HepG2 (cell line): ENCODE results near the gene TKFC. TPM values are rescaled to one million over a fixed set of nuclear protein-coding genes. Genes with fewer than 3 reads are reported as not detected.

Experiments used
- ARID4A ChIP-seq: sonication (generic); formaldehyde crosslinking; IDR thresholded peaks from 2 replicates; pipeline ENCODE4 v1.5.0; 2020; ENCODE audit warnings: mild to moderate bottlenecking, missing genetic modification reagents, borderline replicate concordance
- CBX5 ChIP-seq: sonication (generic); formaldehyde crosslinking; IDR thresholded peaks from 2 replicates; pipeline ENCODE4 v1.4.0; 2020; ENCODE audit warnings: missing genetic modification reagents, borderline replicate concordance
- CC2D1A ChIP-seq: sonication (generic); formaldehyde crosslinking; IDR thresholded peaks from 2 replicates; pipeline ENCODE4 v1.8.1; 2023; ENCODE audit warnings: mild to moderate bottlenecking, missing genetic modification reagents
- CHCHD3 ChIP-seq: sonication (generic); formaldehyde crosslinking; IDR thresholded peaks from 2 replicates; pipeline ENCODE4 v1.8.0; 2022; ENCODE audit warnings: mild to moderate bottlenecking, missing genetic modification reagents, moderate library complexity
- HBP1 ChIP-seq: IDR thresholded peaks from 2 replicates; pipeline ENCODE4 v1.6.1; 2016; ENCODE audit warnings: low read depth, control low read depth
- HNRNPK ChIP-seq: fragments of 200-400 bp; formaldehyde crosslinking; IDR thresholded peaks from 2 replicates; pipeline ENCODE4 v1.6.1; 2018; ENCODE audit warnings: low read length, low read depth, moderate library complexity, mild to moderate bottlenecking; ENCODE audit not compliant: poor library complexity, severe bottlenecking
- REL ChIP-seq: sonication (generic); formaldehyde crosslinking; conservative IDR thresholded peaks from 2 replicates; pipeline ENCODE4 v1.8.0; 2022; ENCODE audit warnings: mild to moderate bottlenecking, missing genetic modification reagents, moderate library complexity
- RNF2 ChIP-seq: fragments of 450-650 bp; conservative IDR thresholded peaks from 2 replicates; pipeline ENCODE4 v1.6.1; 2016; ENCODE audit warnings: low read depth
- TARDBP ChIP-seq: sonication (generic); formaldehyde crosslinking; IDR thresholded peaks from 2 replicates; pipeline ENCODE4 v1.8.0; 2022; ENCODE audit warnings: mild to moderate bottlenecking, missing genetic modification reagents
- TIGD3 ChIP-seq: sonication (generic); formaldehyde crosslinking; IDR thresholded peaks from 2 replicates; pipeline ENCODE4 v1.5.1; 2020; ENCODE audit warnings: mild to moderate bottlenecking, missing genetic modification reagents, borderline replicate concordance
- ZNF143 ChIP-seq: sonication (generic); formaldehyde crosslinking; IDR thresholded peaks from 2 replicates; pipeline ENCODE4 v1.4.0; 2020; ENCODE audit warnings: missing genetic modification reagents
- ZNF510 ChIP-seq: sonication (generic); formaldehyde crosslinking; IDR thresholded peaks from 2 replicates; pipeline ENCODE4 v1.4.0; 2020; ENCODE audit warnings: low read depth, mild to moderate bottlenecking, missing genetic modification reagents
- ZNF569 ChIP-seq: sonication (generic); formaldehyde crosslinking; IDR thresholded peaks from 2 replicates; pipeline ENCODE4 v1.5.0; 2020; ENCODE audit warnings: mild to moderate bottlenecking, missing genetic modification reagents, moderate library complexity, borderline replicate concordance
- ZNF629 ChIP-seq: sonication (generic); formaldehyde crosslinking; conservative IDR thresholded peaks from 2 replicates; pipeline ENCODE4 v1.5.0; 2020; ENCODE audit warnings: missing genetic modification reagents
- ZNF670 ChIP-seq: sonication (generic); formaldehyde crosslinking; IDR thresholded peaks from 2 replicates; pipeline ENCODE4 v1.8.0; 2022; ENCODE audit warnings: mild to moderate bottlenecking, missing genetic modification reagents, borderline replicate concordance
- ZNF878 ChIP-seq: sonication (generic); formaldehyde crosslinking; IDR thresholded peaks from 2 replicates; pipeline ENCODE4 v1.8.1; 2023; ENCODE audit warnings: mild to moderate bottlenecking, missing genetic modification reagents, moderate library complexity
- polyA plus RNA-seq, 8 experiments: library from polyadenylated mRNA; depleted of rRNA in 3 of 8; stranded (reverse) in 7 of 8; unstranded in 1 of 8; fragments of >200 nt; fragmentation: Illumina TruSeq in 4 of 8; extraction: Trizol in 4 of 8; gene quantifications; 2 replicates each; pipeline versions ENCODE4 v1.2.1 to v1.2.3, GENCODE V29; 2011 to 2016; ENCODE audit warnings: low read depth in 4 of 8, missing spikeins in 1 of 8, mixed read lengths in 1 of 8; ENCODE audit not compliant: insufficient read depth in 1 of 8
- total RNA-seq, 5 experiments: library from RNA; depleted of rRNA; stranded (reverse); fragments of >200 nt; fragmentation: Illumina TruSeq; extraction: Trizol; gene quantifications; 2 replicates each; pipeline ENCODE4 v1.2.3, GENCODE V29; 2016; ENCODE audit warnings: low read depth in 1 of 5
- TF ChIP-seq, protein P1 (sequence below): sonication (generic); formaldehyde crosslinking; conservative IDR thresholded peaks from 2 replicates; pipeline ENCODE4 v1.8.0; 2022; ENCODE audit warnings: missing genetic modification reagents
- TF ChIP-seq, protein P2 (sequence below): sonication (generic); formaldehyde crosslinking; IDR thresholded peaks from 2 replicates; pipeline ENCODE4 v1.8.0; 2022; ENCODE audit warnings: missing genetic modification reagents, mild to moderate bottlenecking, inconsistent platforms, borderline replicate concordance

The TKFC gene
- total and polyA plus RNA-seq, 2 of the 13 experiments (the other 11 are each of a cell fraction or from before 2014, with no cell fraction given), result 147 to 197 TPM

GRCh38 chr11:61332797-61333549, at the start of gene TKFC, which contains the start of gene DDB1 (continued):
- TF ChIP-seq TARDBP (CRISPR knock-in tag) (peak; percentile 92), ZNF878 (CRISPR knock-in tag) (peak; percentile 95), RNF2 (0 out of 2 replicates have a peak, but pooled peaks have one; percentile 47), ARID4A (CRISPR knock-in tag) (peak; percentile 98), ZNF670 (CRISPR knock-in tag) (no peak), ZNF143 (CRISPR knock-in tag) (peak; percentile 95), ZNF569 (CRISPR knock-in tag) (no peak), CHCHD3 (CRISPR knock-in tag) (peak; percentile 39; the same call in 1 of the 2 replicates), REL (no peak), ZNF629 (CRISPR knock-in tag) (no peak), CBX5 (peak; percentile 48; the same call in 1 of the 2 replicates), CC2D1A (no peak; the same call in 1 of the 2 replicates), HNRNPK (peak; percentile 89), HBP1 (CRISPR knock-in tag) (peak; percentile 92; the same call in 1 of the 2 replicates), ZNF510 (no peak), TIGD3 (CRISPR knock-in tag) (peak; percentile 68; the same call in 1 of the 2 replicates)
- TF ChIP-seq, protein P1, sequence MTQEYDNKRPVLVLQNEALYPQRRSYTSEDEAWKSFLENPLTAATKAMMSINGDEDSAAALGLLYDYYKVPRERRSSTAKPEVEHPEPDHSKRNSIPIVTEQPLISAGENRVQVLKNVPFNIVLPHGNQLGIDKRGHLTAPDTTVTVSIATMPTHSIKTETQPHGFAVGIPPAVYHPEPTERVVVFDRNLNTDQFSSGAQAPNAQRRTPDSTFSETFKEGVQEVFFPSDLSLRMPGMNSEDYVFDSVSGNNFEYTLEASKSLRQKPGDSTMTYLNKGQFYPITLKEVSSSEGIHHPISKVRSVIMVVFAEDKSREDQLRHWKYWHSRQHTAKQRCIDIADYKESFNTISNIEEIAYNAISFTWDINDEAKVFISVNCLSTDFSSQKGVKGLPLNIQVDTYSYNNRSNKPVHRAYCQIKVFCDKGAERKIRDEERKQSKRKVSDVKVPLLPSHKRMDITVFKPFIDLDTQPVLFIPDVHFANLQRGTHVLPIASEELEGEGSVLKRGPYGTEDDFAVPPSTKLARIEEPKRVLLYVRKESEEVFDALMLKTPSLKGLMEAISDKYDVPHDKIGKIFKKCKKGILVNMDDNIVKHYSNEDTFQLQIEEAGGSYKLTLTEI (CRISPR knock-in tag), result no peak
- TF ChIP-seq, protein P2, sequence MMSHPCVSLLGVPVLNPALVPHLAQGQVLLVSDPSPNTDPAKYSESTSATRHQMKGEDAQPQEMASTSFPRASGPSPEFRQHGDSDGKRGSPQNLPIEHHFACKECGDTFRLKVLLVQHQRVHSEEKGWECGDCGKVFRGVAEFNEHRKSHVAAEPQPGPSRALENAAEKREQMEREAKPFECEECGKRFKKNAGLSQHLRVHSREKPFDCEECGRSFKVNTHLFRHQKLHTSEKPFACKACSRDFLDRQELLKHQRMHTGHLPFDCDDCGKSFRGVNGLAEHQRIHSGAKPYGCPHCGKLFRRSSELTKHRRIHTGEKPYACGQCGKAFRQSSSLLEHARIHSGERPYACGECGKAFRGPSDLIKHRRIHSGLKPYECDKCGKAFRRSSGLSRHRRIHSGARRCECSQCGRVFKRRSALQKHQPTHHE (CRISPR knock-in tag), result no peak
